ENCODE results near the gene VEZF1. TPM values are rescaled to one million over a fixed set of nuclear protein-coding genes. Genes with fewer than 3 reads are reported as not detected.

VEZF1 gene
- total RNA-seq, 2 donors from 2014 or later, result 50.3 to 59.3 TPM

- Histone ChIP-seq H3K4me3 (ENCODE audit: low read length) (no peak overlapping the region), H3K27me3 (ENCODE audit: control insufficient read depth, insufficient read depth, low read length, poor library complexity, severe bottlenecking) (no peaks in the 10 kb centered on the region), H3K4me1 (ENCODE audit: control insufficient read depth, insufficient read depth, low read length) (peaks cover 2% of the 10 kb centered on the region), H3K36me3 (ENCODE audit: control insufficient read depth, insufficient read depth, low read length) (no peaks in the 10 kb centered on the region), H3K9ac (ENCODE audit: extremely low read depth, low read length, poor library complexity, severe bottlenecking) (no peak overlapping the region), H3K9me3 (ENCODE audit: control insufficient read depth, low read length) (no peaks in the 10 kb centered on the region), H3K27ac (ENCODE audit: low read depth, low read length) (no peak overlapping the region)
- Mint-ChIP-seq H3K9me3 (no peaks in the 10 kb centered on the region), H3K27me3 (ENCODE audit: insufficient read depth) (peaks cover 13% of the 10 kb centered on the region), H3K4me1 (peaks cover 15% of the 10 kb centered on the region), H3K4me3 (no peak overlapping the region), H3K36me3 (ENCODE audit: low read depth) (no peaks in the 10 kb centered on the region), H3K27ac (no peak overlapping the region)
- 90 to 92% methylated on average over 15 to 26 of the region's 26 CpGs for whole genome bisulfite sequencing, 2 experiments (ENCODE audit: insufficient coverage in 1 of 2, insufficient read length in 1 of 2)
- DNase-seq, result peak; percentile 53
- TF ChIP-seq, protein P1, sequence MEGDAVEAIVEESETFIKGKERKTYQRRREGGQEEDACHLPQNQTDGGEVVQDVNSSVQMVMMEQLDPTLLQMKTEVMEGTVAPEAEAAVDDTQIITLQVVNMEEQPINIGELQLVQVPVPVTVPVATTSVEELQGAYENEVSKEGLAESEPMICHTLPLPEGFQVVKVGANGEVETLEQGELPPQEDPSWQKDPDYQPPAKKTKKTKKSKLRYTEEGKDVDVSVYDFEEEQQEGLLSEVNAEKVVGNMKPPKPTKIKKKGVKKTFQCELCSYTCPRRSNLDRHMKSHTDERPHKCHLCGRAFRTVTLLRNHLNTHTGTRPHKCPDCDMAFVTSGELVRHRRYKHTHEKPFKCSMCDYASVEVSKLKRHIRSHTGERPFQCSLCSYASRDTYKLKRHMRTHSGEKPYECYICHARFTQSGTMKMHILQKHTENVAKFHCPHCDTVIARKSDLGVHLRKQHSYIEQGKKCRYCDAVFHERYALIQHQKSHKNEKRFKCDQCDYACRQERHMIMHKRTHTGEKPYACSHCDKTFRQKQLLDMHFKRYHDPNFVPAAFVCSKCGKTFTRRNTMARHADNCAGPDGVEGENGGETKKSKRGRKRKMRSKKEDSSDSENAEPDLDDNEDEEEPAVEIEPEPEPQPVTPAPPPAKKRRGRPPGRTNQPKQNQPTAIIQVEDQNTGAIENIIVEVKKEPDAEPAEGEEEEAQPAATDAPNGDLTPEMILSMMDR (conservative IDR thresholded peaks at IDR 0.05), result no peak
Observed at GRCh38 chr17:57965521-57966160, 22.4 kb downstream of the VEZF1 start.

DNA sequence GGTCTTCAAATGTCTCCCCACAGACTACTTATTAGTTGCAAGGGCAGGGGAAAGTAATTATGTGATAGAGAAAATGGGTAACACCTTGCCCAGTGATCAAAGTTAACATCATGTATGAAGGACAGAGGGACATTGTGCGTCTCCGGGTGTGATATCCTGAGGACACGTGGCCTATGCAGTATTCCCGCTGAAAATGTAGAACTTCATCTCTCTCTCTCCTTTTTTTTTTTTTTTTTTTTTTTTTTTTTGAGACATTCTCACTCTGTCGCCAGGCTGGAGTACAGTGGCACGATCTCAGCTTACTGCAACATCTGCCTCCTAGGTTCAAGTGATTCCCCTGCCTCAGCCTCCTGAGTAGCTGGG, 24.9 kb downstream of the VEZF1 start:
- DNase-seq, result peak; percentile 7
- Mint-ChIP-seq H3K4me3 (no peak overlapping the region), H3K36me3 (ENCODE audit: low read depth) (no peaks in the 10 kb centered on the region), H3K9me3 (no peaks in the 10 kb centered on the region), H3K4me1 (peaks cover 19% of the 10 kb centered on the region), H3K27ac (no peak overlapping the region), H3K27me3 (ENCODE audit: insufficient read depth) (peaks cover 20% of the 10 kb centered on the region)
- H3K4me3 ChIP-seq (ENCODE audit: low read length), result no peak overlapping the region
- no peaks in the 10 kb centered on the region for H3K27me3 ChIP-seq (ENCODE audit: control insufficient read depth, insufficient read depth, low read length, poor library complexity, severe bottlenecking)
- no peak overlapping the region for H3K9ac ChIP-seq (ENCODE audit: extremely low read depth, low read length, poor library complexity, severe bottlenecking)
- H3K9me3 ChIP-seq (ENCODE audit: control insufficient read depth, low read length), result no peaks in the 10 kb centered on the region
- peaks cover 7% of the 10 kb centered on the region for H3K4me1 ChIP-seq (ENCODE audit: control insufficient read depth, insufficient read depth, low read length)
- H3K27ac ChIP-seq (ENCODE audit: low read depth, low read length), result no peak overlapping the region
- WGBS, 2 experiments (ENCODE audit: insufficient coverage in 1 of 2, insufficient read length in 1 of 2), result 86 to 93% methylated on average over 1 to 6 of the region's 6 CpGs
- TF ChIP-seq, protein P1 (conservative IDR thresholded peaks at IDR 0.05), result no peak
- no peaks in the 10 kb centered on the region for H3K36me3 ChIP-seq (ENCODE audit: control insufficient read depth, insufficient read depth, low read length)

DNA sequence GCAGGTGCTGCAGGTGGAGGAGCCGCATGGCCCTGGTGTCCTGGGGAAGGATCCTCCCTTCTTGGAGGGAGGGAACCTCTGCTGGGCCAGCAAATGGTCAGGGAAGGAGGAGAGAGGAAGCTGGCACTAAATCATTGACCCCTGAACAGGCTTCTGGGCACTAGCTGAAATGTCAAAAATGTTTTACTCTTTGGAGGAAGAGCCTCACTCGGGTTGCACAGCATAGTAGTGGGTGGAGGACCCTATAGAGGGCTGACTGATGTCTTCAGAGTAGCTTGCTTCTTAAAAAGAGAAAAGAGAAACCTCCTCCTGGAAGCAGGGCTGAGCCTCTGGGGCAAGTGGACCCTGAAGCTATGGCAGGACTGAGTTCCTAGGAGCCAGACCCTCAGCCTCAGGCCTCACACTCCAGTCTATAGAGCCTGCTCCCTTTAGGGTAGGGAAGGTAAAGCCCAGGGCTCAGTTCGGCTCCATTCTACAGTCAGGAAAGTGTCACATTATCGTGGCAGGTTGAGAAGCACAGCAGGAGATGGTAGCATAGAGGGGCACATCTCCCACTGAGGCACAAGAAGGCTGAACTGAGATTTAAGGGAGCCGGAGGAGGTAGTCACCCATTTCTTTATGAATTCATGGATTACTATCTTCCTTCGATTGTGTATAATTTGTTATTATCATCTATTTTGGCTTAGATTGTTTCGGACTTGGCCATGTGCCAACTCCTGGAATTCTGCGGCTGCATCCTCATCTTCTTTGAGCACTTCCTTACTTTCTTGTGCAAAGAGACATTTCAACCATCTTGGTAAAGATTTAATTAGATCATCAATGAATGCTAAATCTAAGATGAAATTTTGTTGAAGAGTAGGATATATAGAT, 25.5 kb downstream of the VEZF1 start:
- 81 to 91% methylated on average over 3 to 8 of the region's 8 CpGs for WGBS, 2 experiments (ENCODE audit: insufficient coverage in 1 of 2, insufficient read length in 1 of 2)
- no peak overlapping the region for H3K27ac Mint-ChIP-seq
- peak; percentile 33 for DNase-seq

More for the DNA sequence above, 25.5 kb downstream of the VEZF1 start:
- TF ChIP-seq, protein P1 (conservative IDR thresholded peaks at IDR 0.05), result no peak
- H3K27ac ChIP-seq (ENCODE audit: low read depth, low read length), result no peak overlapping the region
- no peaks in the 10 kb centered on the region for H3K27me3 ChIP-seq (ENCODE audit: control insufficient read depth, insufficient read depth, low read length, poor library complexity, severe bottlenecking)
- no peaks in the 10 kb centered on the region for H3K9me3 ChIP-seq (ENCODE audit: control insufficient read depth, low read length)
- no peak overlapping the region for H3K4me3 ChIP-seq (ENCODE audit: low read length)
- Mint-ChIP-seq H3K36me3 (ENCODE audit: low read depth) (no peaks in the 10 kb centered on the region), H3K27me3 (ENCODE audit: insufficient read depth) (peaks cover 26% of the 10 kb centered on the region), H3K4me3 (no peak overlapping the region), H3K9me3 (no peaks in the 10 kb centered on the region), H3K4me1 (peaks cover 20% of the 10 kb centered on the region)
- no peak overlapping the region for H3K9ac ChIP-seq (ENCODE audit: extremely low read depth, low read length, poor library complexity, severe bottlenecking)
- H3K36me3 ChIP-seq (ENCODE audit: control insufficient read depth, insufficient read depth, low read length), result no peaks in the 10 kb centered on the region
- peaks cover 7% of the 10 kb centered on the region for H3K4me1 ChIP-seq (ENCODE audit: control insufficient read depth, insufficient read depth, low read length)

Data from endodermal cell (in vitro differentiated cells).